SHP77 treated with DMSO at 0.1 percent for 48 hours (cell line): ENCODE results near the gene CHAC2.
"Not testable (repeated sequence)": the region's sequence is repeated elsewhere in the genome, so short reads cannot be mapped to it uniquely, and the experiment has no call there.

Source experiments
- DNase-seq: peaks from one replicate; lab custom pipeline; 2025; lab: John Stamatoyannopoulos, UW

Gene CHAC2

DNA sequence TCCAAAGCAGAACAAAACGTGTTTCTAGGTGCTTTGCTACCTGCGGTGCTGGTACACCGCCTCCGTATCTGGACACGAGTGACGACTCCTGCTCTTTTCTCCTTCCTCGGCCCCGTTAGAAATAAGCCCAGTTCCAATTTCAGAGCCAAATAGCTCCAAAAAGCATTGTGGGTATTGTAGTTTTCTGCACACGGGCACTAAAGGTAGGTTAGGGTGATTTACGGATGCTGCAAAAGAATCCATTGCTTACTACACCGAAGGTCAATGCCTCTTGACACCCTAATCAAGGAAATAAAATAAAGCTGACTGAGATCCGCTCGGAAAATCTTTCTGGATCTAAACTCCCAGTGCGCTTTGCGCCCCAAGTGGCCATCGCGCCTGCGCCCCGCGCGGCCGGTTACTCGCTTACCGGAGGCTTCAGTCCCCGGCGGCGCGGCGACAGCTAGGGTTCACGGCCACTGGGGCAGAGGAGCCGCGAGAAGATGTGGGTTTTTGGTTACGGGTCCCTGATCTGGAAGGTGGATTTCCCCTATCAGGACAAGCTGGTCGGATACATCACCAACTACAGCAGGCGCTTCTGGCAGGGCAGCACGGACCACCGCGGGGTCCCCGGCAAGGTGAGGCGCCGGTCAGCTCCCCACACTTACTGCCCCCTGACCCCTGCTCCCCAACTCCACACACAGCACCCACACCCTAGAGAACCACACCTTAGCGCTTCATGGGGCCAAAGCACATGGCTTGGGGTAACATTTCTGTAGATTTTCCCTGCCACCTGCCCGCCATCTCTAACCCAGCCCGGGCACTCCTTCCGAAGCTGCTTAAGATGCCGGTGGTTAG lies at the start of gene CHAC2:
Gene CHAC2, plus strand, starts transcription at position 400 of the 837 bp plus-strand sequence. Its CDS starts 83 bp downstream, at position 483.
- DNase-seq: peak; percentile 99

DNA sequence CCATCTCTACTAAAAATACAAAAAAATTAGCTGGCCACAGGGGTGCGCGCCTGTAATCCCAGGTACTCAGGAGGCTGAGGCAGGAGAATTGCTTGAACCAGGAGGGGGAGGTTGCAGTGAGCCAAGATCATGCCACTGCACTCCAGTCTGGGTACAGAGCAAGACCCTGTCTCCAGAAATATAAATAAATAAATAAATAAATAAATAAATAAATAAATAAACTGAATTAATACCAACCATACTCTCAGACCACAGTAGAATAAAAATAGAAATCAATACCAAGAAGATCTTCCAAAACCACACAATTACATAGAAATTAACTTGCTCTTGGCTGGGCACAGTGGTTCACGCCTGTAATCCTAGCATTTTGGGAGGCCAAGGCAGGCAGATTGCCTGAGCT lies 46.7 kb upstream of the CHAC2 start:
- DNase-seq: not testable (repeated sequence)

DNA sequence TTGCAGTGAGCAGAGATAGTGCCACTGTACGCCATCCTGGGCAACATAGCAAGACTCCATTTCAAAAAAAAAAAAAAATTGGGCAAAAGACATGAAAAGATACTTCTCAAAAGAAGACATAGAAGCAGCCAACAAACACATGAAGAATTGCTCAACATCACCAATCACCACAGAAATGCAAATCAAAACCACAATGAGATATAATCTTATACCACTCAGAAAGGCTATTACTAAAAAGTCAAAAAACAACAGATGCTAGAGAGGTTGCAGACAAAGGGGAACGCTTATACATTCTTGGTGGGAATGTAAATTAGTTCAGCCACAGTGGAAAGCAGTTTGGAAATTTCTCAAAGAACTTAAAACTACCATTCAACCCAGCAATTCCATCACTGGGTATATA lies 43.1 kb upstream of the CHAC2 start:
- no peak for DNase-seq

DNA sequence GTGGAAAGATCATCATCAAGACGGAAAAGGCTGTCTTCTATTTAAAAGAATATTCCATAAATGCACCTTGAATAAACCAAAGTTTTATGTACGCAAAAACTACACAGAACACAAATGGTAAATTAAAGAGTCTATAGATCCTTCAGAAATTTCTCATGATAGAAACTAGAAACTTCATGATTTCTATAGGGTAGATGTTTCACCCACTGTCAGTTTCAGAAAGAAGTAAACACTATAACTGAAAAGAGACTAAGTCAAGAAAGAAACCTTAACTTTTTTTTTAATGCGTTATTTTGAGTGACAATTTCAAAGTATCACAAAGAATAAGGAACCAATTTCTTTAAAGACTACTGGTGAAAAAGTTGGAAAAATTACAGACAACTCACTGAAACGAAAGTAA lies 41.9 kb upstream of the CHAC2 start:
- DNase-seq: no peak

DNA sequence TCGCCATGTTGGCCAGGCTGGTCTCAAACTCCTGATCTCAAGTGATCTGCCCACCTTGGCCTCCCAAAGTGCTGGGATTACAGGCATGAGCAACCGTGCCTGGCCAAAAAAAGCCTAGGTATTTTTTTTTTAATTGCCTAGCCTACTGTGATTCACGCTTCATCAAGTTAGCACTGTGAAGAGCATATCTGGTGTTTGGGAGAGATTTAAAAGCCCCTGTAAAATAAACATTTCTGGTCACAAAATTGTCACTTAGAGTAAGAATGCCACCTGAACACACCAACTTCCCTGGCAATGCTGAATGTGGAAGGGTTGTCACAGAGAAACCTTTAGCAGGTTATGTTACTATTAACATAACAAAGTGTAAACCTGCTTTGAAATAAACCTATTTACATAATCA lies 39.7 kb upstream of the CHAC2 start:
- DNase-seq: no peak

DNA sequence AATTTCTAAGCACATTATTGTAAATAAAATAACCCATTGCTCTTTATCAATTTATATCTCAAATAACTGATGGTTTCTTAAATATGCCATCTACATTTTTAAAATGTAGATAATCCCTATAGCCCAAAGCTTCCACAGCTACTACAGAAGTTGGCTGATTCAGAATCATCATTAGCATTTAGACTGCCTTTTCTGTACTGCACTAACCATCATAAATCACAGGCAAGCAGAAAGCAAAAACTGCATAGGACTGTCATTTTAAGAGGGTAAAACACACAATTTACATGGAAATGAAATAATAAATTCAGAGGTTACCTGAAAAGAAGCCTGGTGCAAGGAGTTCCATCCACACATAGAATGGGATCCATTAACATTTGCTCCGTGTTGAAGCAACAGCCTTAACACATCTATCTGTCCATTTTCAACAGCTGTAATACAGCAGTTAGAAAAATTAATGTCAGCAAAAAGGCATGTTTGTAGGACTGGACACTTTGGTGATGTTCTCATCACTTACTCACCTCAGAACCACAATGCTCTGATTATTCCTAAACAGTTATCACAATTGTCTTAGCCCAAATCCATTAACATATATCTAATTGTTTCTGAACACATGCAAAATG lies 38.4 kb upstream of the CHAC2 start:
- DNase-seq: no peak

DNA sequence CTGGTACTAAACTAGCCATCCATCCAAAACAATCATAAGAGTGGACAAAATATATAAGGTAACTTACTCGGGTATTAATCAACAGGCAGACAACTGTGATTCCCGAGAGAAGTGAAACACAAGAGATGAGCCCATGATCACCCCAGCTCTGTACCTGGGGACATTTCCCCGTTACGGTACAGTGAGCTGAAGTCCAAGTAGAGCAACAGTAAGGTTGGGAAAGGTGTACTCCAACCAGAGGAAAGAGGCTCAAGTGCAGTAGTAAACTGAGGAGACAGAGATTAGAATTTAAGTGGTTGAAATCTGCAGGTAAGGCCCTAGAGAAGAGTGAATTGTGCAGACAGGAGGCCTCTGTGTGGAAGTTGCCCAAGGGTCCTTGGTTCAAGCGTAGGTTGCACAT lies 30.5 kb upstream of the CHAC2 start:
- no peak for DNase-seq

DNA sequence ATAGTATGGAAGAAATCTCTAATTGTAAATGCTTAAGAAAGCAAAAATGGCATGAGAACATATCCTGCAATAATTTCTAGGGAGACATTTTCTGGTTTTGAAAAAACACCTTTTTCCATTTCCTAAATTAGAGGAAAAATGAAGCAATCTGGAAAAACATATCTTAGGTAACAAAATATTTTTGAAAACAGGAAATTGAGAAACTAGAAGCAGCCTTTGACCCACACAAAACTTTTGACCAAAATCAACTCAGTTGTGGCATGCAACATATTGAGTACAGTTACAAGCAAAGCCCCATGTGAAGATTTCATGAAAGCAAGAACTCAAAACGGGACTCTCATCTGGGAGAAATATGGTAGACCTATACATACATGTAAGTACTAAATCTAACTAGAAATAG lies 28.6 kb upstream of the CHAC2 start:
- DNase-seq: no peak

DNA sequence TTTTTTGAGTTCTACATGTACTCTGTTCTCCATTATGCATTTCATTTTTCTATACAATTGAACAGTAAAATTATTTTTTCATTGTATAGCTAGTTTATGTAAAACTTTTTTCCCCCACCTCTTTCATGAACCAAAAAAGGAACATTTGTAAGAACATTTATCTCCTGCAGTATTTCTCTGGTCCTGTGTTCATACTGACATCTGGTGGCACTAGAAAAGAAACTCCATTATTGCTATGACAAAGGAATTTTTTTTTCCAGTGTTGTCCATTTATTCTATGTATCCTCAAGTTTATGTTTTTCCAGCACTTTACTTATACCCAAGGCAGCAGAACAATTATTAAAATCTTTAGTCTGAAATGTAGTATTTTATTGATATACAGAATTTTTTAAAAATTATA lies 27.4 kb upstream of the CHAC2 start:
- peak; percentile 90 for DNase-seq

DNA sequence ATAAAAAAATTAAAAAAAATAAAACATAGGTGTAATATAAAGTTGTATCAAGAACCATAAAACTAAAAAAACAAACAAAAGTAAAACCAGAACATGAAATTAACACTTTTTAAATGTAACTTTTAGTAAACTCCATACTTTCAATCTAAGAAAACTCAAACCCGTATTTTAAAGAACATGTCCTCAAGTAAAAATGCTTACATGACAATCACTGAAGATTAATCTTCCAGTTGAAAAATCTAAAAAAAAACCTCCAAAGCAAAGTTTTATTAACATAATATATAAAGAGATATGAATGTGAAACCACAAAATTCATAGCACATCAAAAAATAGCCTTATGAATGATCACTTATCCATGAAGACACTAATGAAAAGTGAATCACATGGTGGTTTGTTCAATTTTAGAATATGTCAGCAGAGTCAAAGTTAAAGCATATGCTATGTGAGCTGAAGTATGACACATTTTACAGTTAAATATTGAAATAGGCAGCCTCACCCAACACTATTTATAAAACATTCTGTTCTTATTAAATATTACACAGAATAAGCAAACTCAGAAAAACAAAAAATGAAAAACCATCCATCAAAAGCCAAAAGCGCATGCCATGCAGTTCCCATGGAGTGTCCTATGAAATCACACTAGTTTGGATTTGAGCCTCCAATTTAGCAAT lies 23.1 kb upstream of the CHAC2 start:
- DNase-seq: no peak

DNA sequence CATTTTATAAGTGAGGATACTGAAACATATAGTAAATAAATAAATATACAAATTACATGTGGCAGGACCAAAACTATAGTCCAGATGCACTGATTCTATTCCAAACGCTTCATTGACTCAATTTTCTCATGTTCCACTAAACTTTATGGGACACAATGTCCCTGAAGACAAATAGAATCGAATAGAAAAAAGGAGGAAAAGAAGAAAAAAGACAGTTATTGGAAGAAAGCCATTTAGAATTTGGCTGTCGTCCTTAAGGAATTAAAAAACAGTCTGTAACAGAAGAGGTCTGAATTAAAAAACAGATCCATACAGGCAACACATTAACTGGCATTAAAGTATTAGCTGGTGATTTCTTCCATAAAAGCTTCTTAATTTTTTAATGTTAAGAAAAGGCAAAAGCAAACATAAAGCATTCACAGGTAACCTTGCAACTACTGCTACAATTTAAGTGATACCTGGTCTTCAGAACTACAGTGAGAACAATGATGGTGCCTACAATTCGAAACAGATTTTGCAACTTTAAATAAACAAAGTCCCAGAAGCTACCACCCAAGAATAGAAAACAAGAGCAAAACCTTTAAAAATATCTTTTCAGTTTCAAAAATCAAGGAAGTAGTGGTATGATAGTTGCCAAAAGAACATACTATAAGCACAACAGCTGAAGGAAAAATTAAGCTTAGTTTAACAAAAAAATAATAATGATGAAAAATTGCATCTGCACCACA lies 17.4 kb upstream of the CHAC2 start:
- no peak for DNase-seq

DNA sequence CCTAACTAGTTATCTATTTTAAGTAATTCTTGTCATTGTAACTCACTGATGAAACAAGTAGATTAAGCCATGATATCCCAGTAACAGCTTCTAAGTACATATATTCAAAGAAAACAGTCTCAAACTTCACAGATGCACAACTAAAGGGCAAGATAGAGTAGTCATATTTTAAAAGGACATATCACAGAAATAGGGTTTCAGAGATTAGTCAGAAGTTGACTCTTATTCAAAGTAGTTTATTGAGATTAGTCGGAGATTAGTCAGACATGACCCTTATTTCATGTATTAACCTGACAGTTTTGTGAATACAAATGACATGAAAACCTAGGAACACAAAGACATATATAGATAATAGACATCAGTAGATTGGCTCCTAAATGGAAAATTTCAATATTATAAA lies 15.9 kb upstream of the CHAC2 start:
- no peak for DNase-seq

DNA sequence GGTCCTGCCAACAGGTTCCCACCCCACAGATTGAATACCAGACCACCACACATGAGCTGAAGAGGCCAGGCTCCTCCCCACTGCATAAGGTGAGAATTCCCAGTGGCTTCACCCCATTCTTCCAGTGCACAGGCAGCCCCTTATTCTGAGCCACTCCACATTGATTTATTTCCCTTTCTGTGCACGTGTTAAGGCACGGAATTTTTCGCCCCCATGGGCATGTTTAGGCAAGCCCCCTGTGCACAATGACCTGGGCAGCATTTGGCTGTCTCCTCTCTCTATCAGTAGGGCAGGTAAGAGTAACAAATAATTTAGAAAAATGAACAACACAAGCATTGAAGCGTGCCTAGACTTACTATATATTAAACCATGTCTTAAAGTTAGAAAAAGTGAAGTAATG lies 15.2 kb upstream of the CHAC2 start:
- DNase-seq: no peak

DNA sequence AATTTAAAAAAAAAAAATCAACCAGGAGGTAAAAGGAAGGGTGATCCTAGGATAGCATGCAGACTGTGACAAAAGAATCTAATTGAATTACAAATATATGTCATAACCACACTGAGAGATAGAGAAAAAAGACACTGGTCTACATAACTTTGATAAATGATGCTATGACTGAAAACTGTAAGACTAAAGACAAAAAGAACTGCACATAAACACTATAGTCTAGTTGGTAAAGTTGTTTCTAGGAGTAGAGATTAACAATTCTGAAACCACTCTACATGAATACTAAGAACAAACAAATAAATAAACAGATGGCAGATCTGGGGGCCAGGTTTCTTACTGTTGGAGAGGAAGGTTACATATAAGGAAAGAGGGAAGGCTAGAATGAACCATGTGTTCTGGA lies 14.6 kb upstream of the CHAC2 start:
- no peak for DNase-seq

DNA sequence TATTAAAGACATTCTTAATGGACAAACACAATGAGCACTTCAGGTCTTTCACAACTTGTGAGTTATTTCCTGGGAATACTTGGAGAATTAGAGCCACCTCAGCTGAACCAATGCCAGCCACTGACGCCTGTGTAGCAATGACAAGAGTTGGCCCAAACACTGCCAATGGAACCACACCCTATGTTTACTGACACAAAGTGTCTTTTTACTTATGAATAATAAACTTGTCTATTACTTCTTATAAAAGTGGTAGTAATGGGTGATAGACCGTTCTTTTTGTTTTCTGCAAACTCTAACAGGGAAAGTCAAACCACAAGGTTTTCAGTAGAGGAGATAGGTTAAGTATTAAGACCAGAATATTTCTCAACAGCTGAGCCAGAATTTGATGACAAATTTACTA lies 12.5 kb upstream of the CHAC2 start:
- DNase-seq: no peak

DNA sequence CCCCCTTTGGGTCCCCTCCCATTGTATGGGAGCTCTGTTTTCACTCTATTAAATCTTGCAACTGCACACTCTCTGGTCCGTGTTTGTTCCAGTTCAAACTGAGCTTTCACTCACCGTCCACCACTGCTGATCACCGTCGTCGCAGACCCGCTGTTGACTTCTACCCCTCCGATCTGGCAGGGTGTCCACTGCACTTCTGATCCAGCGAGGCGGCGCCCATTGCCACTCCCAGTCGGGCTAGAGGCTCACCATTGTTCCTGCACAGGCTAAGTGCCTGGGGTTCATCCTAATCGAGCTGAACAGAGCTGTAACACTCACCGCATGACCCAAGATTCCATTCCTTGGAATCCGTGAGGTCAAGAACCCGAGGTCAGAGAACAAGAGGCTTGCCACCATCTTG lies 11.0 kb upstream of the CHAC2 start:
- no peak for DNase-seq

DNA sequence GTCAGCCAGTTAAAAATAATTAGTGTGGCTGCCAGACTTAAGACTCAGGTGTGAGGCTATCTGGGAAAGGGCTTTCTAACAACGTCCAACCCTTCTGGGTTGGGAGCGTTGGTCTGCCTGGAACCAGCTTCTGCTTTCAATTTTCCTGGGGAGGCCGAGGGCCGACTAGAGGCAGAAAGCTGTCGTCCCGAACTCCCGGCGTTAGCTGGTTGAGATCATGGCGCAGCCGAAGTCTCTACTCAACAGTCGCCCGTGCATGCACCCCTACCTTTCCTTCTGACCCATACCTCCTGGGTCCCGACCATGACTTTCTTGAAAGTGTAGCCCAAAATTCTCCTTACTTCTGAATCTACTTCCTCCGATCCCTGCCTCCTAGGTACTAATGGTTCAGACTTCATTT lies 10.4 kb upstream of the CHAC2 start:
- not testable (repeated sequence) for DNase-seq

DNA sequence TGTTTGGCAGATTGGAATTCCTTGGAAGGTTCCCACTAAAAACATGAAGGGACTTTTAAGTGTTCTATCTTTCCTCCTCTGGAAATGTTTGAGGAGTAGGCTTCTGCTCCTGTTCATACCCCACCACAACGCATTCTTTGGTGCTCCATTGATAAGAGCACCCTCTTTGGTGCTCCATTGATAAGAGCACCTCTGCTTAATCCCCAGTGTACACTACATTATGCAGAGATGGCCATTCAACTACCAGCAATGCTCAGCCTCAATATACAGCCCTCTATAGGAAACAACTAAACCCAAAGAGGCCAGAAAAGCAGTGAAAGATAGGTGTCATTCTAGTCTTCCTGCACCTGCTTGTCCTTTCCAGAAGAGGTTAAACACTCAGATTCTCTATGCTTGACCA lies 1.8 kb upstream of the CHAC2 start:
- no peak for DNase-seq

DNA sequence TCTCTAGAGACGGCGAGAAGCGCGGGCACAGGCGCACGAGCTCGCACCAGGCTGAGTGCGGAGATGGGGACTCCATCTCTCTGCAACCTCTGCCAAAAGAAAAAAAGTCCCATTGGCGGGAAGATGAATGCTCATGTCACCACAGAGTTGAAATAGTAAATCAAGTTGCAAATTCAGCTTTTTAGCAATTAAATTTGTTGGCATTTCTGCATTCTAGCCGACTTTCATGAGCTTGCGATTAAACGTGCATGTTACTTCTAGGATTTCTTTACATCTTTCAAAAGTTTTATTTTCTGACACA lies 588 bp downstream of the CHAC2 start:
- no peak for DNase-seq

DNA sequence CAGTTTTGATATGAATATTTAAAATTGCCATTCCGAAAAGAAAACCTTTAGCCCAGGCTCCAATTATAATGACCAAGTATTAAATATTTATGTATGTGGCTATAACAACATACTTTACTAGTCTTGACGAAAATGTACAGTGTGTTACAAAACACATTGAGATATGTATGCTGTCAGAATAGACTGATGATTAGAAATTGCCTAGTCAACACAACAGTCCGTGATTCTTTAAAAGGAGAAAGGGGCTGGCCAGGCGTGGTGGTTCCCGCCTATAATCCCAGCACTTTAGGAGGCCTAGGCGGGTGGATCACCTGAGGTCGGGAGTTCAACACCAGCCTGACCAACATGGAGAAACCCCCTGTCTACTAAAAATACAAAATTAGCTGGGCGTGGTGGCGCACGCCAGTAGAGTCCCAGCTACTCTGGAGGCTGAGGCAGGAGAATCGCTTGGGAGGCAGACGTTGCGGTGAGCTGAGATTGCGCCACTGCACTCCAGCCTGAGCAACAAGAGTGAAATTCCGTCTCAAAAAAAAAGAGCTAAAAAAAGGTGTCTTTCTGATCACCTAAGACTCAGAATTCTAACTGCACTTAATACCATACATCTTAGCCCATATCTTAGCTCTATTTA lies 1.8 kb downstream of the CHAC2 start:
- no peak for DNase-seq

DNA sequence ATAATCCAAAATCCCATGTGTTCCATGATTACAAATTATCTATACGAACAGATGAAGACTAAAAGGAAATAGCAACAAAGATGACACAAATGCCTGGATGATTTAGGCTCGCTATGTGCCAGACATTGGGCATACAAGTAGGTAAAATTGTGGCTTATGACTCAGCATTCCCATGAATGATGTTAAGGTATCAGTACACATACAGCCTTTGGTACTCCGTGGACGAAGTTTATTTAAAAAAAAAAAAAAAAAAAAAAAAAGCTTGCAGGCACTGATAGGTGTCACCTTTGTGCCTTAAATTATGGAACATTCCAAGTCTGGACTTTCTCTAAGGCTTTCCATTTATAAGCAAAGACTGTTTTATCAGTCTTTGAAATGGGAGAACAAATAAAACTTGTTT lies 2.7 kb downstream of the CHAC2 start:
- no peak for DNase-seq

DNA sequence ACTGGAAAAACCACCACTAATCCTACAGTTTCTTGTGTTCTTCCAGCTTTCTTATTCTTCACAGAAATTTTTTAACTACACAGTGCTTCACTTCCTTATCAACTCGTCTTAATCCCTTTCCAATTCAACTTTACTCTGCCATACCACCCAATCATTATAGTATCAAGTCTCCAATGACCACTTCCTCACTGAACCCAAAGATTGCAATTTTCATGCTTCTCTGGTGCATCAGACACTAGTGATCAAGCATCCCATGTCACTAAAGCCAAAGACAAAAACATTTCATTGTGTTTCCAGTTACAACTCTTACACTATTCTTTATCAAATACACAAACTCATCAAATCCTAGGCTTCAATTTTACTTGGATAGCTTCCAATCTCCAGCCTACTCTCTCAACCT lies 9.5 kb downstream of the CHAC2 start:
- no peak for DNase-seq
